HK-2 (cell line): Measurements from ENCODE around the gene HPDL.

ENCODE experiments used
- DNase-seq: peaks from one replicate; pipeline ENCODE4 v3.0.0-alpha.2; 2018; ENCODE audit not compliant: unreplicated experiment

The HPDL gene

DNA sequence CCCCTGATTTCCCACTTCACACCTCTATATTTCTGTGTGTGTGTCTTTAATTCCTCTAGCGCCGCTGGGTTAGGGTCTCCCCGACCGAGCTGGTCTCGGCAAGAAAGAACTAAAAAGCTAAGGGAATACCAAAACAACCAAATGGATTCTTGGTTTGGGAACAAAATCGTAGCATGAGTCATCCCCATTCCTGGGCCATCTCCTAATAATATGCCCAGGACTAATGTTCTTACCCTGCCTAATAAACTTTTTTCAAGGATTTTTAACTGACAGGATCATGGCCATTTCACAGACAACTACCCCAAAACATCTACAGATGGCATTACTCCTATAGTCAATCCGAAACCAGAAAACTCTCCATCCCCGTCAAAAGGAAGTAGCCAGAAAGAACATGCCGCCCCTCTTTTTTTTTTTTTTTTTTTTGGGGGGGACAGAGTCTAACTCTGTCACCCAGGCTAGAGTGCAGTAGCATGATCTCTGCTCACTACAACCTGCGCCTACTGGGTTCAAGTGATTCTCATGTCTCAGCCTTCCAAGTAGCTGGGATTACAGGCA lies 4.1 kb upstream of the HPDL start:
- no peak for DNase-seq

DNA sequence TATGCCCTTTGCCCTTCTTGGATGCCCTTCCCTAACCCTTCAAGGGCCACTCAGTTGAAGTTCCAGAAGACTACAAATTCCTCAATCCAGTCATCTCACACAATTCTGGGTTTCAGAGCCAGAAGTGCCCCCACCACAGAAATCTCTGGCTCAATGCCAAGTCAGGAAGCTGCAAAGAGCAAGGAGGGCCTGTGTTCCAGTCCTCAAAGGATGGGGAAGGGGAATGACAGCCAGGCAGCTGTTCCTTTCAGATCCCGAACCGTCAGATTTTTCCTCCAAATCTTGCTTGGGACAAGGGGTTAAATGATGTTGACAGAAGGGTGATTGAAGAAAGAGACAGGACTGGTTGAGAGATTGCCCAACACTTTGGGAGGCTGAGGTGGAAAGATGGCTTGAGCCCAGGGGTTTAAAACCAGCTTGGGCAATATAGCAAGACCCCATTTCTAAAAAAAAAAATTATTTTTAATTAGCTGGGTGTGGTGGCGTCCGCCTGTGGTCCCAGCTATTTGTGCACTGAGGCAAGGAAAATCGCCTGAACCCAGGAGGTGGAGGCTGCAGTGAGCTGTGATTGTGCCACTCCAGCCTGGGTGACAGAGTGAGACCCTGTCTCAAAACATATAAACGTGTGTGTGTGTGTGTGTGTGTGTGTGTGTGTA lies 716 bp upstream of the HPDL start:
- DNase-seq, result no peak

DNA sequence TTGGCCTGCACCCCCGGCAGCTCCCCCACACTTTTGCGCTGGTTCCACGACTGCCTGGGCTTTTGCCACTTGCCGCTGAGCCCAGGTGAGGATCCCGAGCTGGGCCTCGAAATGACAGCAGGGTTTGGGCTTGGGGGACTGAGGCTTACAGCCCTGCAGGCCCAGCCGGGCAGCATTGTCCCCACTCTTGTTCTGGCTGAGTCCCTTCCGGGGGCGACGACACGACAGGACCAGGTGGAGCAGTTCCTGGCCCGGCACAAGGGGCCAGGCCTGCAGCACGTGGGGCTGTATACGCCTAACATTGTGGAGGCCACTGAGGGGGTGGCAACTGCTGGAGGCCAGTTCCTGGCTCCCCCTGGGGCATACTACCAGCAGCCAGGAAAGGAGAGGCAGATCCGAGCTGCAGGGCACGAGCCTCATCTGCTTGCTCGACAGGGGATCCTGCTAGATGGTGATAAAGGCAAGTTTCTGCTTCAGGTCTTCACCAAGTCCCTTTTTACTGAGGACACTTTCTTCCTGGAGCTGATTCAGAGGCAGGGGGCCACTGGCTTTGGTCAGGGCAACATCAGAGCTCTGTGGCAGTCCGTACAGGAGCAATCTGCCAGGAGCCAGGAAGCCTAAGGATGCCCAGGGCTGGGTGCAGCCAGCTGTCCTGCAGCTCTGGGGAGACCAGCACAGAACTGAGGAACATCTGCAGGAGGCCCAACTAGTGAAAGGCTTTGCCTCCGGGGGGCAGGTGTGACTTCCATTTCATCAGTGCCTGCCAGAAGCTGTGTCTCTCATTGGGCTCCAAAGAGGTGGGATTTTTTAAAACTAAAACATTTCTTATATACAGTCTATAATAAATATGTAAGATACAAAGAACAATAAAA lies 1.2 kb downstream of the HPDL start:
- DNase-seq, result no peak

DNA sequence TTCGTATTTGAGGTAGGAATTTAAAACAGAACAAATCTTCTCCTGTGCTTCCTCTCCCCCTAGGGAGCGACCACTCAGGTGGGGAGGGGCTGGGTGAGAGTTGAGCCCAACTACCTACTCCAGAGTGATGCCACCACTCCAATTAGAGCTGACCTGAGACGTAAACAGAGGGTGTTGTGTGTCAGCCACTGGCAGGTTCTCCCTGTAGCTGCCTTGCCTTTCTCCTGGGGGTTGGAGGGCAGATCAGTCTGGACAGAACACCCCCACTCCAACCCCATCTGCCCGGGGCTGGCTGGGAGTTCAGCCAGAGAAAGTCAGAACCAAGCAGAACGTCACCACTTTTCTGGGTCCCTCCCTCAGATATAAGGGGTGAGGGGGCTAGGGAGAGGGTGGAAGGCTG lies 2.0 kb downstream of the HPDL start:
- no peak for DNase-seq

DNA sequence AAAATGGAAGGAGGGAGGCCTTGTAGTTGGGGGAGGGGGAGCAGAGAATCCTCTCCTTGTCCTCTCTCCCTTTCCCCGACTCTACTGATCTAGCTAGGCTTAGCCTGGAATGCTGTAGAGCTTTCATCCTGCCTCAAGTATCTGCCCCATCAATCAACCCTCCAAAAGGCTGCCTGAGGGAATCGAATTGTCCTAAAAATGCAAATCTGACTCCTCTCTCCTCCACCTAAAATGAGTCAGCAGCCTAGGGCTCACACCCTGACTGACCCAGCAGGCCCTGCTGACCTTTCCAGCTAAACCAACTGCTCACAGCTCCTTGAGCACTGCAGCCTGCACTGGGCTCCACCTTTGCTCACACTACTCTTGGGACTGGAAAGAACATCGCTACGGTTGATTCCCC lies 2.8 kb downstream of the HPDL start:
- no peak for DNase-seq

DNA sequence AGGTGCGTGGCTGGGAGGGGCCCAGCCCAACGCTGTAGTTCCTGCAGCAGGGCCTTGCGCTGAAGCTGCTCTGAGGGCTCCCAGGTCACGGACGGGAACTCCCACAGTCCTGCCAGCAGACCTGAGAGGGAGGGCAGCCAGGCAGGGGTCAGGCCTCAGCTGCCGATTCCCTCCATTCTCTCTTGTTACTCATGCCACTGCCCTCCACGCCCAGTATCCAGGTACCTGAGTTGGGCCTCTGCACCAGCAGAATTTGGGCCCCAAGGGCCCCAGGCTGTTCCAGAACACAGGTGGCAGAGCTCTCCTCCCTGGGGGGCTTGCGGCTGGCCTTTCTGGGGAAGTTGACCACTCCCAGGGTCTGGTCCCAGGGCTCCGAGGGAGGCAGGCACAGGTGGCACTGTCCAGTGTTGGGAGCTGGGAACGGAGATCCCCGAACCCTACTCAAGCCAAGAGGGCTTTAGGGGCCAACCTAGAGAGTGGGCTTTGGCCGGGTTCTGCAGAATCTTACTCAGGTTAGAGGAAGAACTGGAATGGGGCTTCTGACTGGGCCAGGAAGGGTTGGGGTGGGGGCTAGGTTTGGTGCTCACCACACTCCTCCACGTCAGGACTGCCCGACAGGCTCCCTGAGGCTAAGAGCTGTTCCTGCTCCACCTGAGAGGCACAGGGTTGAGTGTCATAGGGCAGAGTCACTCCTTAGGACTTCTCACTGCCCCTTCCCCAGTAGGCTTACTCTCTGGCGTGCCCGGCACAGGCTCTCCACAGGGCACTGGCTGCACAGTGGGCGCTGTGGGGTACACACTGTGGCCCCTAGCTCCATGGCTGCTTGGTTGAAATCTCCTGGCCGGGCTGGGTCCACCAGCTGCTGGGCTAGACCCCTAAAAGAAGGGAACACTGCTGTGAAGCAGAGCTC lies 5.0 kb downstream of the HPDL start:
- DNase-seq, result no peak

DNA sequence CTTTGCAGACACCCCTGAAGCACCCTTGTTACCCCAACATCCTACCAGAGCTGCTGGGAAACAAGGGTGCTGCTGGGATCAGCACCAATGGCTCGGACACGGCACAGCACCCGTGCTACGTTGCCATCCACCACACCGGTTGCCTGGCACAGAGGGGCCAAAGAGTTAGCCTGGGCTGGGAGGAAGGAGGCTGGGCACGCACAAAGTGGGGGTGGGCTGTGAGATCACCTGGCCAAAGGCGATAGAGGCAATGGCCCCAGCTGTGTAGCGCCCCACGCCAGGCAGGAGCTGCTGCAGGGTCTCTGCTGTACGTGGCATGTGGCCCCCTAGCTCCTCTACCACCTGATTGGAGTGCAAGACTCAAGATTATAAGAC lies 5.6 kb downstream of the HPDL start:
- DNase-seq, result no peak

DNA sequence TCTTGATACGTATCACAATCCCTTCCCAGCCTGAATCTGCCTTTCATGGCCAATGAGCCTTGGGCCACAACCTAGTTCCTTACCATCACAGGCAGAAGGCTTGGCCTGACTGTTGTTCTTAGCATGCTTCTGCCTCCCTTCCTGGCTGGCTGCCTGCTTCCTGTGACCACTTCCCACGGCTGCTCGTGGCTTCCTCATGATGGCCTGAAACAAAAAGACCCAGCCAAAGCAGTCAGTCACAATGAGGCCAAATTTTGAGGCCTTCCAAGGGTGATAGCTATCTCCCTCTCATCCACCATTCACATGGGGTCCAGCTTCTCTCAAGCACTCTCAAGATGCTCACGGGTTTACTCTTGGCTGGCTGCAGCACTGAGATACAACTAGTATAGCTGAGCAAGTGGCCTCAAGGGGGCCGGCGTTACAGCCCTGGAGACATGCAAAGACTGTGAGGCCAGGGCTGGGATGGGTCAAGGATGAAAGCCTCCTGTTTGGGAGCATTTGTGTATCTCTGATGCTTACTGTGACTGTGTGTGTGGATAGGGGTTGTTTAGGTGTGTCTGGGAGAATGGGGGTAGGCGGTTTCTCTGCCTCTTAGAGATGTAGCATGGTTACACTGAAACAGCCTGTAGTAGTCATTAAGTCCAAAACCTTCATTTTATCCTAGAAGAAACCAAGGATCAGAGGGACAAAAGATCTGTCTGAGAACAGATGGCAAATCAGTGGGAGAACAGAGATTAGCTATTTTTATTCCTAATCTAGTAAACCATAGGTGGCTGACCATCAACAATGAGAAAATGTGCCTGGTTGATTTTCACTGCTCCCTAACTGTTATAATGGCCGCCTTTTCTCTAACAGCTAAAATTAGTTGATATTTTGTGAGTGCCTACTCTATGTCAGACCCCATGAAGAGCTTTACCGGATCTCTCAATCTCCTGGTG lies 7.9 kb downstream of the HPDL start:
- DNase-seq, result no peak

DNA sequence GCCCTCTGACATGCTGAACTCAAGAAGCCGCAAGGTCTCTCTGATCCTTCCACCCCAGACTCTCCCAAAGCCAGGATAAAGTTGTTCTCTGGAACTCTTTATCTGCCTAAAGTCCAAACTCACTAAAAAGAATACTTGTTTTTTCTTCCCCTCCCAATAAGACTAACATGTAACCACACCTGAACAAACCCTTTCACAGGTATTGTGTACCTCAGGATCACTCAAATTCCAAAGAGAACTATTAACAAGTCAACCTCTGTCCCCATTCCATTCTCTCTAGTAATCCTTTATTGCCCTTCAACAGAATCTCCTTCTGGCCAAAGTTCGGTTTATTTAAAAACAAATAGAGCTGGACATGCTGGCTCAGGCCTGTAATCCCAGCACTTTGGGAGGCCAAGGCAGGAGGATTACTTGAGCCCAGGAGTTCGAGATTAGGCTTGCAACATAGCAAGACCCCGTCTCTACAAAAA lies 9.2 kb downstream of the HPDL start:
- DNase-seq, result no peak

DNA sequence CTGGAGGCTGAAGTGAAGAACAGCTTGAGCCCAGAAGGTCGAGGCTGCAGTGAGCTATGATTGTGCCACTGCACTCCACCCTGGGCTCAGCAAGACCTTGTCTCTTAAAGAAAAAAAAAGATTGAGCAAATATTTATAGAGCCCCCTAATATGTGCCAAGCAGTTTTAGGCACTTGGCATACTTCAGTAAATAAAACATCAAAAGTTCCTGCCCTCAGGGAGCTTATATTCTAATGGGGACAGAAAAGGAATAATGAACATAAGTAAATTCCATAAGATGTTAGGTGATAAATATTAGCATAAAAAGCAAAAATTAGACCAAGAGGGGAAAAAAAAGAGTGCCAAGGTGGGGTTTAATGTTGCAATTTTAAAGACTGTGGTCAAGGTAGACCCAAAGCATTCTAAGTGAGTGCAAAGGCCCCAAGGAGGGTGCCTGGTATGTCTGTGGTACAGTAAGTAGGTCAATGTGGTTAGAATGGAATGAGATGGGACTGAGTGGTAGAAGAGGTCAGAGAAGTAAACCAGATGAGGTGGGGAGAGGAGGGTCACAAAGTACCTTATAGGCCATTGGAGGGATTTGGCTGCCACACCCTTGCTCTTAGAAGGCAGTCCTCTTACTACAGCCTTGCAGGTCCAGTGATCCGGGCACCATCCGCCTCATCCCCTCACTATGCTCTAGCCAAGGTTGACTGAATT lies 11.1 kb downstream of the HPDL start:
- DNase-seq, result peak; percentile 32

DNA sequence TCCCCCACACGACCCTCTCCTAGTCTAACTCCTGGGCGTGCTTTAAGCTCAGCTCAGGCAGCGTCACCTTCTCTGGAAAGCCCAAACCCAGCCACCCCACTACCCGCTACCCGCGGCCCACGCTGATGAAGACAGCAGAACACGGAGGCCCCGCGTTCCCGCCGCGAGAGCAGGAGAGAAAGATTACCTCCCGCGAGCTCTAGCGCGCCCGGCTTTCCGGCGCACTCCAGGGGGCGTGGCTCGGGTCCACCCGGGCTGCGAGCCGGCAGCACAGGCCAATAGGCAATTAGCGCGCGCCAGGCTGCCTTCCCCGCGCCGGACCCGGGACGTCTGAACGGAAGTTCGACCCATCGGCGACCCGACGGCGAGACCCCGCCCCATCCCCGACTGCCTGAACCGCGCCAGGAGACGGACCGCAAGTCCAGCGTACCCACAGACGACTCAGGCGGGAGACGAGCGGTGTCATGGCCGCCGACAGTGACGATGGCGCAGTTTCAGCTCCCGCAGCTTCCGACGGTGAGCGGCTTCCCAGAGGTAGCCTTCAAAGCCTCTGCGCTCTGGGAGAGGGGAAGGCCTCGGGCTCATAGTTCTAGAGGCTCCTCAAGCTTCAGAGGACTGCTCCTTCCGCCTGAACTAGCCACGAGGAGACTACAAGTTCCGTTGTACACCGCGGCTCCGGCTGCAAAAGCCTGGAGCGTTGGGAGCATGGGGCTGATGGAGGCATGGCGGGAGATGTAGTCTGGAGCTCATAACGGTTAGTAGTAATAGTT lies 13.3 kb downstream of the HPDL start, which contains the start of the genes MUTYH and TOE1:
Gene MUTYH (minus strand): TSS at position 652 of the 770 bp plus-strand sequence. CDS start 5,935 bp downstream, outside the sequence.
Gene TOE1 (plus strand): TSS at position 382 of the 770 bp plus-strand sequence. CDS start 83 bp downstream, at position 465.
- peak; percentile 97 for DNase-seq

DNA sequence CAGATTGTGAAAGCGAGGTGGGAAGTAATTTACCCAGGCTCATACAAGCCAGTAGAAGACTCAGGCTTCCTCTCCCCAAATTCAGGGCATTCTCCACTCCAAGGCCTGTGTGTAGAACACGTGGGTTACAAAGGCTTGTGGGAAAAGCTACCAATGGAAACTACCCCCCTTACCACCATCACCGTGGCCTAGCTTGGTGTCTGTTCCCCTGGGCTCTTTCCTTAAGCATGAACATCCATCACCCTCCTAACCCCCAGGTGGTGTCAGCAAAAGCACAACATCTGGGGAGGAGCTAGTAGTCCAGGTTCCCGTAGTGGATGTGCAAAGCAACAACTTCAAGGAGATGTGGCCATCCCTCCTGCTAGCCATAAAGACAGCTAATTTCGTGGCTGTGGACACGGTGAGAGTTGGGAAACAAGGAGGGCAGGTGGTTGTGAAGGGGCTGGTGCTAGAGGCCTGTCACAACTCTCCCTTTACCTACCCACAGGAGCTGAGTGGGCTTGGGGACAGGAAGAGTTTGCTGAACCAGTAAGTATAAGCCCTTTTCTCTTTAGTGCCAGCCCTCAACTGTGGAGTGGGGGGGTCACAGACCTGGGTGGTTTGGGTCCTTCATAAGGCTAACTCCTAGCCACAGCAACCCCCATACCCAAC lies 14.2 kb downstream of the HPDL start:
- no peak for DNase-seq

DNA sequence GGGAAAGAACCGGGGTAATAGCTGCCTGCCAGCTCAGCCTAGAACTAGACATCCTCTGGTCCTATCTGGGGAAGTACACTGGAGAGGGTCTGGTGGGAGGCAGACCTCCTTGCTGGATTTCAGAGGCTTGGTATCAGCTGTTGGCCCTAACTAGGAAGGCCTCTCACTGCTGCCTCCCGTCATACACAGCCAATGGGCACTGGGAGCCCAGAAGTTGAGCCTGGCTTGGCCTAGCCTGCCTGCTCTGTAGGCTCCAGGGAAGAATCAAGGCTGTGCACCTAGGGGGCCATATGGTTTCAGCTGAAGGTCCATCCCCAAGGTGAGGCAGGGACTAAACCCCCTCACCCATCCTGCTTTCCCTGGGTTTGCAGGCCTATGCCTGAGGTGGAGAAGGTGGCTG lies 17.8 kb downstream of the HPDL start:
- DNase-seq, result no peak

DNA sequence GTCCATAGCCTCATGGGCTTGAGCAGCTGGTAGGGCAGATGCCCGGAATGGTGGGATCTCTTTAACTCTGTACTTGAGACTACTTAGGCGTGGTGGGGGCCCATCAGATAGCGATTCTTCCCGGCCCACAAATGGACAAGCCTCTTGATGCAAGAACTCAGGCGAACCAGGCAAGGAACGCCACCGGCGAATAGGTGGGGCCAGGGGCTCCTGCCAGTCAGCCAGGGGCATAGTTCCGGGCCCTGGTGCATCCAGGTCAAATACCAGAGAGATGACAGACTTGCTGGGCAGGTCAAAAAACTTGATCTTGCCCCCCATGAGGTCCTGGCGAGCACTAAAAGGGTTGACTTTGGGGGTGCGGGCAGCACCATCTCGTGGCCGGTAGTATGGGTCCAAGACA lies 18.3 kb downstream of the HPDL start:
- DNase-seq, result no peak

DNA sequence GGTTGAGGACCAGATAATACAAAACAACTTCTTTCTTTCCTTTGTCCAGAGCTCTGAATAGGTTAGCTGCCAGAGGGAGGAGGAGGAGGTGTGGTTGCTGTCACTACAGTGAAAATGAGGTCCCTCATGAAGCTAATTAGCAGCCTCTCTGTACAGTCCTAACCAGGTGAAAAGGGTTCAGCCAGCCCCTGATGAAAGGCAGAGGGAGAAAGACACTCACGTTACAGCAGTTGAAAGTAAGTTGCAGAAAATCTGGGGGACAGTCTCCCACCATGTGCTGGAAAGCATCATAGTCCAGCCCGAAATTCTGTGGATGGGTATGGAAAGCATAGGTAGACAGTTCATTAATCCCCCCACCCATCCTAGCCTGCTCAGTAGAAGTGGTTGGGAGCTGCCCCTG lies 19.8 kb downstream of the HPDL start:
- no peak for DNase-seq

DNA sequence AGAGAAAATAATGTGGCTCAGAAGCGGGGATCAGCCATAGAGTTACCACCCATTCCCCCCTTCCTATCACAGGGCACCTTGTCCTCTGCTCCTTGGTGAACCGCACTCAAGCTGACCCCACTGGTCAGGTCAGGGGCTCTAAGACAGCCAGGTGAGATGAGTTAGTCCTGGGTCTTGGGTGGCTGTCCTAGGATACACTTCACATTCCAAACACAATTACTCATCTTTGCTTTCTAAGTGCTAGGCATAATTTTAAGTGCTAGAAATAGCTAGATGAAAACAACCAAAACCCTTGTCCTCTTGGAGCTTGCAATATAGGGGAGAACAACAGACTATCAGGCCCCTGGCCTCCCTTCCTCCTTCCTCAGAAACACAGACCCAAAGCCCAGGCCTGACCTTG lies 21.3 kb downstream of the HPDL start:
- DNase-seq, result no peak

DNA sequence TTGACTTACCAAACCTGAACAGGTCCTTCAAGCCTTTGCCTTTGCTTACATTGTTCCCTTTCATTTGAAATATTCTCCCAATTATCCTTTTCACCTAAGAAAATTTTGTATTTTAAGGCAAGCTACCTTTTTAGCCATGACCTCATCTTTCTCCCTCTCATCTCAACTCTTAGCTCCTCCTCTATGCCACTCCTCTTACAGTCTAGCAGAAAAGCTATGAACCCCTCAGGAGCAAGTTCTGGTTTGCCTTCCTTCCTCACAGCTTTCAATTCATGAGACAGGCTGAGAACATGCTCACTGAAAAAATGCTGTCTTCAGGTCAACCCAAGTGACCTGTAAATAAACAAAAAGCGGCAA lies 21.9 kb downstream of the HPDL start:
- DNase-seq, result no peak

DNA sequence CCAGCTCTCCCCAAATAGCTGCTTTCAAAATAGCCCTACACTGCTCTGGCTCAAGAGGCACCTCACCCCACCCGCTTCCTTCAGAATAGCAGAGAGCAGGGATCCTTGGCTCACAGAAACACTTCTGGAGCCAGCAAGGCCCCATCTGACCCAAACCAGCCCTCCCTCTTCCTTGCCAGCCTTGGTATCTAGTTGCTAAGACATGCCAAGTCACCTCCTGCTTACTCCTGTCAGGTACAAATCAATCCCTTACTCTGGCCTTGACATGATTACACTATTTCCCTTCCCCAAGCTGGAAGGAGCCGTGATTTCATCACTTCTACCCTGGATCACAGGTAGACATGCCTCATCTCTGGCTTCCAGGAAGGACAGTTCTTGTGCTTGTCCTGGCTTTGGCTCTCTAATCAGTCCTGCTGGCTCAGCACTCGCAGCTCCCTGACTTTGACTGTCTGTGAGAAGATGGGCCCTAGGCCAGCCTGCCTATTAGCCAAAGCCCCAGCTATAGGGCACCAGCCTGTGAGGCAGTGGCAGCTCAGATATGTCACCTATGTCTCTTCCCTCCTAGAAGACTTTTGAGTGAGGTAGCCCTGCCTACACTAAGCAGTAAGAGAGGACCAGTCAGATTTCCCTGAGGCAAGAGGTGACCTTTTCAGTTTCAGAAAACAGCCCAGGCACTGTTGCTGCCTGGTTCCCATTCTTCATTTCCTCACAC lies 22.4 kb downstream of the HPDL start:
- DNase-seq, result no peak
